Measurements from ENCODE around the gene PAK6.

PAK6 gene

DNA sequence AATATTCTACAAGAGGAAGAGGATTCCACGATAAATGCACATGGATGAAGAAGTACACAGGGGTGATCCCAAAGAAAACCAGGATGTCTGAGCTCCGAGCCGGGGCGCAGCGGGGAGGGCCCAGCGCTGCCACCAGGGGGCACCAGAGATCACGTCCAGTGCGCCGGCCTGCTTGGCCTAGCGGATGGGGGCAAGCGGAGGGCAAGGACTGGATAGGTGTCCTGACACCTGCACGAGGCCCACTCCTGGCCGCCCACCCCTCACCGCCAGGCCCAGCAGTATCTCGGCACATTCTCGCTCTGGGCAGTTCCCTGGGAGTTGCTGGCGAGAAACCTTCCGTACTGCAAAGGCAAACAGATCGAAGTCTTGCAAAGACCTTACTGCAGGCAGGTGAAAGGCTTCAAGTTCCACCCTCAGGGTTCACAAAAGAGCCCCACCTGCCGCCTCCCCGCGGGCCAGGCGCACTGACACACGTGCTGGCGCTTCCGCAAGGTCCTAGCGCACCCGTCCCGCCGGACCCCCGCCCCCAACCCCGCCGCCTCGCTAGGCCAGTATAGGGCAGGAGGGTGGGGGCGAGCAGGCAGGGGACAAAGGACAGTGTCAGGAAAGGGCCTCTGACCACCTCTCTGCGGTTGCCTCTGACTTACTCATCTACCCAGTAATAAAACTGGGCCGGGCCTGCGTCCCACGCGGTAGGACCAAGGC lies 40.7 kb downstream of the PAK6 start:
- peak; percentile 87 for DNase-seq (ENCODE audit: low spot score)
- TF ChIP-seq, protein P1, sequence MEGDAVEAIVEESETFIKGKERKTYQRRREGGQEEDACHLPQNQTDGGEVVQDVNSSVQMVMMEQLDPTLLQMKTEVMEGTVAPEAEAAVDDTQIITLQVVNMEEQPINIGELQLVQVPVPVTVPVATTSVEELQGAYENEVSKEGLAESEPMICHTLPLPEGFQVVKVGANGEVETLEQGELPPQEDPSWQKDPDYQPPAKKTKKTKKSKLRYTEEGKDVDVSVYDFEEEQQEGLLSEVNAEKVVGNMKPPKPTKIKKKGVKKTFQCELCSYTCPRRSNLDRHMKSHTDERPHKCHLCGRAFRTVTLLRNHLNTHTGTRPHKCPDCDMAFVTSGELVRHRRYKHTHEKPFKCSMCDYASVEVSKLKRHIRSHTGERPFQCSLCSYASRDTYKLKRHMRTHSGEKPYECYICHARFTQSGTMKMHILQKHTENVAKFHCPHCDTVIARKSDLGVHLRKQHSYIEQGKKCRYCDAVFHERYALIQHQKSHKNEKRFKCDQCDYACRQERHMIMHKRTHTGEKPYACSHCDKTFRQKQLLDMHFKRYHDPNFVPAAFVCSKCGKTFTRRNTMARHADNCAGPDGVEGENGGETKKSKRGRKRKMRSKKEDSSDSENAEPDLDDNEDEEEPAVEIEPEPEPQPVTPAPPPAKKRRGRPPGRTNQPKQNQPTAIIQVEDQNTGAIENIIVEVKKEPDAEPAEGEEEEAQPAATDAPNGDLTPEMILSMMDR (IDR thresholded peaks at IDR 0.05; ENCODE audit: extremely low read depth, insufficient read depth, missing control alignments) = peak; percentile 98
- in situ Hi-C loops (cut with MboI; ENCODE audit: low pct_unique_long_range_greater_than_20kb, low sequenced_read_pairs, unreplicated experiment) = loop anchor here (10.0 kb wide), 1 partner anchor 235 kb away; no protein-coding TSS in a partner anchor

DNA sequence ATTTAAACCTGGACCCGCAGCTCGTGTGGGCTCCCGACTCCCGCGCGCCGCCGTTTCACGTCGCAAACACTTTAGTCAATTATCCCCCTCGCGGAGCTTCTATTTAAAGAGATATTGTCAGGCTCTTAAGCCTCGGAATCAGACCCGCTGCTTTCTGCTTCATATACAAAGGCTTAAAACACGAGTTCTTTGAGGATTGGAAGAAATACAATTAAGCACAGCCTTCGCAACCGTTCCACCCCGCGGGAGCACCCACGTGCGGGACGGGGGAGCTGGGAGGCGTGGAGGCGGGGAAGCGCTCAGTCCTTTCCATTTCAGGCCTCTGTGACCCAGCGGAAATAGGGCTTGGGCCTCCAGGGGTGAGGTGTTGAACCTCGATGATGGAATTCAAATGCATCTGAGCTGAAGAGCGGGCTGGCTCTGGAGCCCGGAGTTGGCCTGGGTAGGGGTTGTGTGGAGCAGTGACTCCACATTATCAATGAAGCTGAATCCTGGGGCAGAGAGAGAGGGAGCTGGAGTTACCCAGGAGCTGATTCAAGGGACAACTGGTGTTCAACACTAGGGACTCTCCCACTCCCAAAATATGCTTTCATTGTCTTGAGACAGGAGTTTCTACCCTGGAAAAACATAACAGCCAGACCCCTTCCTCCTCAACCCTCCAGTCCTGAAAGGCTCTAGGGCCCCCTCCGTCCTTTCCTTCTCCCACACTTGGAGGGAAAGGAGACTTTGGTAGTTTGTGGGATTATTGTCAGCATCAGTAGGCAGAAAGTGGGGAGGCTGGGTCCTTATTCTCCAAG lies 41.6 kb downstream of the PAK6 start:
- in situ Hi-C loops (cut with MboI; ENCODE audit: low pct_unique_long_range_greater_than_20kb, low sequenced_read_pairs, unreplicated experiment) = no loop called here
- TF ChIP-seq, protein P1 (IDR thresholded peaks at IDR 0.05; ENCODE audit: extremely low read depth, insufficient read depth, missing control alignments) = no peak

DNA sequence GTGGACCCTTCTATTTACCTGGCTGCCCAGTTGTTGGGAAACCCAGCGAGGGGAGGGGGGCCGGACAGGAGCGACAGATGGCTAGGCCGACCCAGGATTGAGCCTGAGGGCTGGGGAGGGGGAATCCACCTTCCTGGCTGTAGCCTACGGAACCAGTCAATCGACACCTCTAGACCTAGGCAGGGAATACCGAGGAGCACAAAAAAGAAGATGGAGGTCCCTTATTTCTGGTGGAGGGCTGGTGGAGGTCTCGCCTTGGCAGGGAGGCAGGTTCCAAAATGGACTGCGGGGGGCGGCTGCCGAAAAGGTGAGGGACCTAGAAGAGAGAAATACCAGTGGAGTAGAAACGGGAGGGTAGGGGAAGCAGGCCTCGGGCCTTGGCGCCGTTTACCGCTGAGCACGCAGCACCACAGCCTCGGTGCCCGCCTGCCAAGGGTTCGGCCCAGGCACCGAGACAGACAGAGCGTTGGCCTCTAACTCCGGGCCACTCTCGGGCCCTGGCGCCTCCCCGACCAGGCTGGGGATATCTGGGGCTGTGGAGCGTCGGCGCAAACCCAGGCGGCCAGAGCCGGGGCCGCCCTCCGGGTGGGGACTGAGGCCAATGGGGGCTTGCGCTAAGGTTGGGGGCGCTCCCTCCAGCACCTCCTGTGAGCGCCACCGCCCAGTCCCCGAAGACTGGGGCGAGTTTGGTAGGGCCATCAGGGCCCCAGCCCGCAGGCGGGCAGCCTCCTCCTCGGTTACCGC lies 42.4 kb downstream of the PAK6 start:
- in situ Hi-C loops (cut with MboI; ENCODE audit: low pct_unique_long_range_greater_than_20kb, low sequenced_read_pairs, unreplicated experiment) = no loop called here
- no peak for DNase-seq (ENCODE audit: low spot score)

More for the DNA sequence above, 41.6 kb downstream of the PAK6 start:
- DNase-seq (ENCODE audit: low spot score) = no peak

DNA sequence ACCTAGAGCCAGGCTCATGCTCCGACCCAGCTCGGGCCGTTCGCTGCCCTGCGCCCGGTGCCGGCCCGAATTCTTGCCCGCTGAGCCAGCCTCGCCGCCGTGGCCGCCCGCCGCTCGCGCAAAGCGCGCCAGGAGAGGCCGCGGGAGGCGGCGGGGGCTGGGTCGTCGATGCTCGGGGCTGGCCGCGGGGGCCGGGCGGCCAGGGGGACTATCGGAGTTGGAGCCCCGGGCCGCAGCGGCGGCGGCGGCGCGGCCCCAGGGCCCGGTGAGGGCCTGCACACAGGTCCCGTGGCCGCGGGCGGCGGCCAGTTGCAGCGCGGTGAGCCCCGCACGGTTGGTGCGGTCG lies 42.9 kb downstream of the PAK6 start:
- DNase-seq (ENCODE audit: low spot score) = no peak
- TF ChIP-seq, protein P1 (IDR thresholded peaks at IDR 0.05; ENCODE audit: extremely low read depth, insufficient read depth, missing control alignments) = no peak

More for the DNA sequence above, 42.4 kb downstream of the PAK6 start:
- TF ChIP-seq, protein P1 (IDR thresholded peaks at IDR 0.05; ENCODE audit: extremely low read depth, insufficient read depth, missing control alignments) = no peak

DNA sequence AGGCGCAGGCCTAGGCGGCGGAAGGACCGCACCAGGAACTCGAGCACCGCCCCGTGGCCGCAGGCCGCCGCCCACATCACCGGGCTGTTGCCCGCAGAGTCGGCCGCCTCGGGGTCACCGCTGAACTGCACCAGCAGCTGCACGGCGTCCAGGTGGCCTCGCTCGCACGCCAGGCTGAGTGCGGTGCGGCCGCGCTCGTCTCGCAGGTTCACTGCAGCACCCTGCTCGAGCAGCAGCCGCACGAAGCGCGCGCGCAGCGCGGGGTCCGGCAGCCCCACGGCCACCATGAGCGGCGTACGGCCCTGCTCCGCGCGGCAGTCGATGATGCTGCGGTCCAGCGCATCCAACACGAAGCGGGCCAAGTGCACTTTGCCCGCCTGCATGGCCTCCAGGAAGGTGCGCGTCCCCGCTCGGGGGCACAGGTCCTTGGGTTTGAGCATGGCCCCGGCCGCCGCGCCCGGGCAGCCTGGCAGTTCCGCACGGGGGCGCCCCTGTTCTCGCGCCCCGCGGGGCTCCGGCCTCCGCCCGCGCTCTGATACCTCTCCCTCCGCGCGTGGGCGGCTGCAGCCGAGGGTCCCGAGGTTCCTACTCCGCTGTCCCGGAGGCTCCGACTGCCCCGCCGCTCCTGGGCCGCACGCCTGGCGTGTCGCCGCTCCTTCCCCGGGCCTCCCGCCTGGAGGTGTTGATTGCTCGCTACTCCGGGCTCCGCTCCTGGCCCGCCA lies 43.4 kb downstream of the PAK6 start:
- TF ChIP-seq, protein P1 (IDR thresholded peaks at IDR 0.05; ENCODE audit: extremely low read depth, insufficient read depth, missing control alignments) = peak; percentile 64
- in situ Hi-C loops (cut with MboI; ENCODE audit: low pct_unique_long_range_greater_than_20kb, low sequenced_read_pairs, unreplicated experiment) = no loop called here
- DNase-seq (ENCODE audit: low spot score) = peak; percentile 84

More for the DNA sequence above, 42.9 kb downstream of the PAK6 start:
- in situ Hi-C loops (cut with MboI; ENCODE audit: low pct_unique_long_range_greater_than_20kb, low sequenced_read_pairs, unreplicated experiment) = no loop called here
